A549 treated with AZD9567 at 1 μM for 4 hours (cell line): ENCODE results near the gene TTBK1. TPM values are rescaled to one million over a fixed set of nuclear protein-coding genes. Genes with fewer than 3 reads are reported as not detected.

Experiments
- total RNA-seq: library from RNA; stranded (reverse); fragments of 200-300 nt; extraction: Qiagen RNA extraction; gene quantifications from 5 replicates; pipeline ENCODE4 v1.2.3, GENCODE V29; 2022; ENCODE audit not compliant: insufficient read depth

The TTBK1 gene
- total RNA-seq = 0.03 to 0.06 TPM (median 0.05 TPM) in 4 of 5 replicates, not detected in the other

GRCh38 chr6:43242908-43243663, at the start of gene TTBK1:
Gene TTBK1, plus strand, starts transcription at chr6:43243481. Its CDS starts 3,180 bp downstream, at chr6:43246661.

GRCh38 chr6:43228951-43229802, 14.1 kb upstream of the TTBK1 start, which contains the start of gene DNPH1:
Gene DNPH1, minus strand, starts transcription at chr6:43229481. Its CDS starts 25 bp downstream, at chr6:43229456.

GRCh38 chr6:43297644-43298564, 54.6 kb downstream of the TTBK1 start, which contains the start of gene SLC22A7:
Gene SLC22A7, plus strand, starts transcription at chr6:43298260. Its CDS starts 99 bp downstream, at chr6:43298359.

GRCh38 chr6:43308101-43308989, 65.1 kb downstream of the TTBK1 start, which contains the start of gene CRIP3:
Gene CRIP3, minus strand, starts transcription at chr6:43308826. Its CDS starts 34 bp downstream, at chr6:43308792.

Other genes with a start within 250 kb of the TTBK1 start
- 84.2 to 98.3 TPM (median 93.7 TPM) in 5 replicates for gene MEA1, start 229.5 kb upstream of the TTBK1 start, total RNA-seq
- 26.1 to 33.2 TPM (median 28.5 TPM) in 5 replicates for gene KLHDC3, start 229.2 kb upstream of the TTBK1 start, total RNA-seq
- gene RRP36, start 221.9 kb upstream of the TTBK1 start, total RNA-seq = 67.4 to 78.5 TPM (median 71.4 TPM) in 5 replicates
- 5.6 to 8.5 TPM (median 7.8 TPM) in 5 replicates for gene CUL7, start 189.6 kb upstream of the TTBK1 start, total RNA-seq
- 60.2 to 69.4 TPM (median 62.1 TPM) in 5 replicates for gene MRPL2, start 184.0 kb upstream of the TTBK1 start, total RNA-seq
- 4.8 to 7.7 TPM (median 6.4 TPM) in 5 replicates for gene KLC4, start 183.8 kb upstream of the TTBK1 start, total RNA-seq
- 4.4 to 12.7 TPM (median 5.0 TPM) in 5 replicates for gene PTK7, start 167.2 kb upstream of the TTBK1 start, total RNA-seq
- gene SRF, start 72.2 kb upstream of the TTBK1 start, total RNA-seq = 13.9 to 16.8 TPM (median 16.4 TPM) in 5 replicates
- gene CUL9, start 61.3 kb upstream of the TTBK1 start, total RNA-seq = 6.1 to 9.7 TPM (median 9.2 TPM) in 5 replicates
- gene DNPH1, start 14.0 kb upstream of the TTBK1 start, total RNA-seq = 54.2 to 100.0 TPM (median 95.4 TPM) in 5 replicates
- not detected in 5 replicates for gene SLC22A7, start 54.8 kb downstream of the TTBK1 start, total RNA-seq
- 0.23 to 0.57 TPM (median 0.53 TPM) in 4 of 5 replicates, not detected in the other for gene CRIP3, start 65.3 kb downstream of the TTBK1 start, total RNA-seq
- gene ZNF318, start 126.2 kb downstream of the TTBK1 start, total RNA-seq = 3.8 to 6.6 TPM (median 5.2 TPM) in 5 replicates
- 6.2 to 13.7 TPM (median 11.3 TPM) in 5 replicates for gene ABCC10, start 184.1 kb downstream of the TTBK1 start, total RNA-seq
- 7.8 to 9.6 TPM (median 8.6 TPM) in 5 replicates for gene DLK2, start 212.1 kb downstream of the TTBK1 start, total RNA-seq
- 11.3 to 19.9 TPM (median 19.1 TPM) in 5 replicates for gene TJAP1, start 234.1 kb downstream of the TTBK1 start, total RNA-seq